MM.1S (cell line): ENCODE data around the gene UNC13B.

ENCODE experiments used
- CTCF ChIP-seq: fragments of 300-600 bp; sonication (generic); IDR thresholded peaks from 2 replicates; pipeline ENCODE4 v1.5.1; 2016; ENCODE audit warnings: antibody characterized with exemption, low read length, mixed read lengths
- EZH2 ChIP-seq: fragments of 300-600 bp; sonication (generic); optimal IDR thresholded peaks from 2 replicates; pipeline ENCODE3; 2017; ENCODE audit warnings: low read depth, mild to moderate bottlenecking, antibody characterized with exemption, low read length, mixed read lengths

GRCh38 chr9:35313916-35314315, 152.1 kb downstream of the UNC13B start:
- TF ChIP-seq CTCF (no peak), EZH2 (no peak)
